ENCODE measurements around the gene ECE1. TPM values are rescaled to one million over a fixed set of nuclear protein-coding genes. Genes with fewer than 3 reads are reported as not detected.

ECE1 gene
- total and polyA plus RNA-seq, 2 experiments from 2014 or later = 42.4 to 59.1 TPM

- Histone ChIP-seq H3K9me3 (ENCODE audit: low read depth) (no peaks in the 10 kb centered on the region), H3K36me3 (no peaks in the 10 kb centered on the region), H3K27me3 (no peaks in the 10 kb centered on the region), H3K4me1 (ENCODE audit: low read depth) (peaks cover 24% of the 10 kb centered on the region), H3K27ac (no peak overlapping the region), H3K4me3 (no peak overlapping the region)
- no peak for TF ChIP-seq CTCF (IDR thresholded peaks at IDR 0.05; ENCODE audit: low read depth, low read length)
- DNase-seq (ENCODE audit: low read depth in 1 of 2, low spot score in 1 of 2) = no peak
Observed at GRCh38 chr1:21333824-21334213, 43.6 kb upstream of the ECE1 start.

- Histone ChIP-seq H3K4me1 (ENCODE audit: low read depth) (peaks cover 24% of the 10 kb centered on the region), H3K27ac (peak overlapping the region; percentile 53), H3K4me3 (no peak overlapping the region), H3K36me3 (no peaks in the 10 kb centered on the region), H3K9me3 (ENCODE audit: low read depth) (no peaks in the 10 kb centered on the region), H3K27me3 (no peaks in the 10 kb centered on the region)
- no peak for TF ChIP-seq CTCF (IDR thresholded peaks at IDR 0.05; ENCODE audit: low read depth, low read length)
- peak in 1 of 2 donors; percentile 38 for DNase-seq (ENCODE audit: low read depth in 1 of 2, low spot score in 1 of 2)
Observed at GRCh38 chr1:21332554-21333311, 42.5 kb upstream of the ECE1 start.

- no peaks in the 10 kb centered on the region for H3K36me3 ChIP-seq
- H3K4me1 ChIP-seq (ENCODE audit: low read depth) = peaks cover 29% of the 10 kb centered on the region
- H3K27me3 ChIP-seq = no peaks in the 10 kb centered on the region
- H3K9me3 ChIP-seq (ENCODE audit: low read depth) = no peaks in the 10 kb centered on the region
- no peak for DNase-seq (ENCODE audit: low read depth in 1 of 2, low spot score in 1 of 2)
- no peak overlapping the region for H3K4me3 ChIP-seq
- TF ChIP-seq CTCF (IDR thresholded peaks at IDR 0.05; ENCODE audit: low read depth, low read length) = no peak
- H3K27ac ChIP-seq = peak overlapping the region; percentile 70
Observed at GRCh38 chr1:21331752-21332478, 41.7 kb upstream of the ECE1 start.

GRCh38 chr1:21330544-21330943 lies 40.3 kb upstream of the ECE1 start:
- TF ChIP-seq CTCF (IDR thresholded peaks at IDR 0.05; ENCODE audit: low read depth, low read length) = no peak
- peaks cover 42% of the 10 kb centered on the region for H3K4me1 ChIP-seq (ENCODE audit: low read depth)

GRCh38 chr1:21329209-21329844 lies 39.1 kb upstream of the ECE1 start:
- no peaks in the 10 kb centered on the region for H3K36me3 ChIP-seq
- H3K4me1 ChIP-seq (ENCODE audit: low read depth) = peaks cover 51% of the 10 kb centered on the region
- DNase-seq (ENCODE audit: low read depth in 1 of 2, low spot score in 1 of 2) = no peak
- H3K27me3 ChIP-seq = no peaks in the 10 kb centered on the region
- no peak overlapping the region for H3K4me3 ChIP-seq
- no peak for TF ChIP-seq CTCF (IDR thresholded peaks at IDR 0.05; ENCODE audit: low read depth, low read length)
- H3K9me3 ChIP-seq (ENCODE audit: low read depth) = no peaks in the 10 kb centered on the region
- H3K27ac ChIP-seq = peak overlapping the region; percentile 55

More at GRCh38 chr1:21330544-21330943, 40.3 kb upstream of the ECE1 start:
- no peak overlapping the region for H3K27ac ChIP-seq
- no peaks in the 10 kb centered on the region for H3K27me3 ChIP-seq
- no peaks in the 10 kb centered on the region for H3K9me3 ChIP-seq (ENCODE audit: low read depth)
- no peak overlapping the region for H3K4me3 ChIP-seq
- H3K36me3 ChIP-seq = no peaks in the 10 kb centered on the region
- DNase-seq (ENCODE audit: low read depth in 1 of 2, low spot score in 1 of 2) = no peak

All from cardiac muscle cell (in vitro differentiated cells and primary cell).